HUDEP-2 (cell line): Measurements from ENCODE around the gene DLX4.

Source experiments
- DNase-seq, 76 experiments: peaks; one replicate each; lab custom pipeline; 2025; ENCODE audit not compliant: unreplicated experiment in 76 of 76; lab: John Stamatoyannopoulos, UW

Gene DLX4

GRCh38 chr17:49969134-49969759, at the start of gene DLX4:
Gene DLX4, plus strand, starts transcription at chr17:49969190. Its CDS starts 279 bp downstream, at chr17:49969469.
- peak in 16 of 76 experiments; percentile 4 to 48 (median 24) for DNase-seq

- no peak for DNase-seq
Observed at GRCh38 chr17:49920030-49920769, 48.8 kb upstream of the DLX4 start.

GRCh38 chr17:49922095-49922494, 46.9 kb upstream of the DLX4 start:
- DNase-seq = no peak

GRCh38 chr17:49924116-49924515, 44.9 kb upstream of the DLX4 start:
- no peak for DNase-seq

- DNase-seq = no peak
Observed at GRCh38 chr17:49924589-49924988, 44.4 kb upstream of the DLX4 start.

GRCh38 chr17:49925921-49926320, 43.1 kb upstream of the DLX4 start:
- no peak for DNase-seq

GRCh38 chr17:49926886-49927285, 42.1 kb upstream of the DLX4 start:
- DNase-seq = no peak

- no peak for DNase-seq
Observed at GRCh38 chr17:49928126-49928800, 40.7 kb upstream of the DLX4 start.

GRCh38 chr17:49928837-49929475, 40.0 kb upstream of the DLX4 start:
- DNase-seq = no peak

- DNase-seq = no peak
Observed at GRCh38 chr17:49930880-49931279, 38.1 kb upstream of the DLX4 start.

GRCh38 chr17:49931416-49932137, 37.4 kb upstream of the DLX4 start:
- DNase-seq = no peak

- DNase-seq = no peak
Observed at GRCh38 chr17:49932138-49932723, 36.8 kb upstream of the DLX4 start.

GRCh38 chr17:49932901-49933300, 36.1 kb upstream of the DLX4 start:
- no peak for DNase-seq

GRCh38 chr17:49935526-49936210, 33.3 kb upstream of the DLX4 start:
- DNase-seq = no peak

- DNase-seq = no peak
Observed at GRCh38 chr17:49936386-49936785, 32.6 kb upstream of the DLX4 start.

GRCh38 chr17:49939318-49939717, 29.7 kb upstream of the DLX4 start:
- DNase-seq = no peak

GRCh38 chr17:49941427-49941826, 27.6 kb upstream of the DLX4 start:
- DNase-seq = no peak

- DNase-seq = no peak
Observed at GRCh38 chr17:49942947-49943346, 26.0 kb upstream of the DLX4 start.

- no peak for DNase-seq
Observed at GRCh38 chr17:49944273-49944870, 24.6 kb upstream of the DLX4 start.
